Loucy (cell line): Measurements from ENCODE around the gene TMEM132A.

Experiments used
- CTCF ChIP-seq: fragments of 200-600 bp; sonication (generic); conservative IDR thresholded peaks from 2 replicates; pipeline ENCODE4 v1.5.1; 2014; ENCODE audit warnings: mild to moderate bottlenecking, antibody characterized with exemption, low read length
- EZH2phosphoT487 ChIP-seq: fragments of 200-600 bp; IDR thresholded peaks from 2 replicates; pipeline ENCODE4 v1.6.1; 2018; ENCODE audit warnings: antibody characterized with exemption, mild to moderate bottlenecking, moderate library complexity, borderline replicate concordance

GRCh38 chr11:60889869-60890311 lies 34.4 kb upstream of the TMEM132A start:
- TF ChIP-seq CTCF, result no peak
- no peak for TF ChIP-seq EZH2phosphoT487
